Karpas-422 (cell line): Measurements from ENCODE around the gene C1orf174. TPM values are rescaled to one million over a fixed set of nuclear protein-coding genes. Genes with fewer than 3 reads are reported as not detected.

ENCODE experiments used
- DNase-seq: peaks from one replicate; pipeline ENCODE4 v3.0.0-alpha.2; 2015
- H2AFZ ChIP-seq: fragments of 200-600 bp; sonication (generic); 2 replicates; pipeline ENCODE4 v1.6.1; 2014; ENCODE audit warnings: antibody characterized with exemption, low read length, mixed read lengths
- H3K27ac ChIP-seq: fragments of 200-600 bp; sonication (generic); 2 replicates; pipeline ENCODE4 v1.5.1; 2014; ENCODE audit warnings: mild to moderate bottlenecking, low read length, moderate library complexity
- H3K27me3 ChIP-seq: fragments of 200-600 bp; sonication (generic); 2 replicates; pipeline ENCODE4 v1.6.1; 2014; ENCODE audit warnings: low read length, mixed read lengths
- H3K36me3 ChIP-seq: fragments of 200-600 bp; sonication (generic); 2 replicates; pipeline ENCODE4 v1.6.1; 2014; ENCODE audit warnings: low read length, mixed read lengths; ENCODE audit not compliant: insufficient read depth
- H3K4me1 ChIP-seq: fragments of 200-600 bp; sonication (generic); 2 replicates; pipeline ENCODE4 v1.6.1; 2014; ENCODE audit warnings: mild to moderate bottlenecking, low read length, mixed read lengths
- H3K4me2 ChIP-seq: fragments of 200-600 bp; sonication (generic); 2 replicates; pipeline ENCODE4 v1.6.1; 2014; ENCODE audit warnings: low read length, low read depth, mild to moderate bottlenecking; ENCODE audit not compliant: poor library complexity, severe bottlenecking
- H3K4me3 ChIP-seq: fragments of 200-600 bp; sonication (generic); 2 replicates; pipeline ENCODE4 v1.5.1; 2014; ENCODE audit warnings: mild to moderate bottlenecking, antibody characterized with exemption, low read length, mixed read lengths
- H3K79me2 ChIP-seq: fragments of 200-600 bp; sonication (generic); 2 replicates; pipeline ENCODE4 v1.6.1; 2014; ENCODE audit warnings: mild to moderate bottlenecking, low read length, mixed read lengths
- H3K9ac ChIP-seq: fragments of 200-600 bp; sonication (generic); 2 replicates; pipeline ENCODE4 v1.6.0; 2014; ENCODE audit warnings: low read length
- H3K9me2 ChIP-seq: fragments of 200-600 bp; sonication (generic), shearing (Covaris generic); replicated peaks from 2 replicates; pipeline ENCODE4 v1.6.0; 2014; ENCODE audit warnings: mild to moderate bottlenecking, low read length, moderate library complexity; ENCODE audit not compliant: insufficient read depth
- H3K9me3 ChIP-seq: fragments of 300-700, 200-600 bp; sonication (generic); 2 replicates; pipeline ENCODE4 v1.6.1; 2014; ENCODE audit warnings: low read length, mixed read lengths
- H4K20me1 ChIP-seq: fragments of 200-600 bp; sonication (generic); 2 replicates; pipeline ENCODE4 v1.6.1; 2014; ENCODE audit warnings: mild to moderate bottlenecking, antibody characterized with exemption, low read length, low read depth; ENCODE audit not compliant: insufficient read depth
- total RNA-seq: library from RNA; depleted of rRNA; stranded (reverse); fragments of >200 nt; shearing (Covaris generic); gene quantifications from 2 replicates; pipeline ENCODE4 v1.2.3, GENCODE V29; 2014; ENCODE audit warnings: low replicate concordance

C1orf174 gene
- total RNA-seq, 1 experiment from 2014 or later, result 17.4 TPM

DNA sequence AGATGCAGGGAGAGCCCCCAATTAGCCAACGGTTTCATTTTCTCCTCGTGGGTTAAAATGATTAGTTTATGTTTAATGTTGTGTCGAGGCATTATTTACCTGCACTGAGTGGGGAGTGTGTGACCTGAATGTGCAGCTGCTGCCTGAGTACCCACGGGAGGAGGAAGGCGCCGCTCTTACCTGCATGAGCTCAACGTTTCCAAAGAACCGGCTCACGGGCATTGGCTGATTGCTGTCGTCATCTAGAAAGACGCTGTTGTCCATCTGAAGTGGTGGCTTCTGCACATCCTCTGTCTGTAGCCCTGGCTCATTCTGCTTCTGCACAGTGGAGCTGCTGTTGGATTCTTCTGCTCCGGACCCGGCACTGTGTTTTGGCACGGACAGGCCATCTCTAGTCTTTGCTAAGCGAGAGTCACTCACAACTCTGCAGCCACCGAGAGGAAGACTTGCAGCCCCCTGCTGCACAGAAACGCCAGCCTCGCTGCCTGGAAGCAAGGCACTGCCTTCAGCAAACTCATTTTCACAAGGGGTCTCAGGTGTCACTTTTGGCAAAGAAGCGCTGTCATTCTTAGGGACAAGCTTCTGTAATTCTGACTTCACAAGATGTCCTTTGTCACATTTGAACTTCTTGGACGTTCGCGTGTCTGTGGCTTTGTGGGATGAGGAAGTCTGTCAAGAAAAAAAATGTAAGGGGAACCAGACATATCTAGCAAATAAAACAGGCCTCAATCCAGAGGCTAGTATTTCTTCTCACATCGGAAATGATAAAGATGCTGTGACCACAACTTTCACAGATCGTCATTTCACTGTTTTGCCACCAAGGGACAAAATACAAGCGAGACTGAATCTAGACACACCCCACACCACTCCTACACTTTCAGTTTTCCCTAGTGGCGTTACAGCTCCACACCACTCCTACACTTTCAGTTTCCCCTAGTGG lies 9.4 kb downstream of the C1orf174 start:
- Histone ChIP-seq H3K27ac (no peak overlapping the region), H2AFZ (no peak overlapping the region), H3K36me3 (peaks cover 18% of the 10 kb centered on the region), H3K4me2 (no peak overlapping the region), H4K20me1 (0 out of 2 replicates have a peak, but pooled peaks cover 11% of the 10 kb centered on the region), H3K79me2 (peaks cover 29% of the 10 kb centered on the region), H3K4me3 (no peak overlapping the region), H3K9ac (no peak overlapping the region), H3K27me3 (no peaks in the 10 kb centered on the region), H3K9me2 (no peaks in the 10 kb centered on the region), H3K4me1 (peaks cover 11% of the 10 kb centered on the region), H3K9me3 (no peaks in the 10 kb centered on the region)
- DNase-seq, result no peak

DNA sequence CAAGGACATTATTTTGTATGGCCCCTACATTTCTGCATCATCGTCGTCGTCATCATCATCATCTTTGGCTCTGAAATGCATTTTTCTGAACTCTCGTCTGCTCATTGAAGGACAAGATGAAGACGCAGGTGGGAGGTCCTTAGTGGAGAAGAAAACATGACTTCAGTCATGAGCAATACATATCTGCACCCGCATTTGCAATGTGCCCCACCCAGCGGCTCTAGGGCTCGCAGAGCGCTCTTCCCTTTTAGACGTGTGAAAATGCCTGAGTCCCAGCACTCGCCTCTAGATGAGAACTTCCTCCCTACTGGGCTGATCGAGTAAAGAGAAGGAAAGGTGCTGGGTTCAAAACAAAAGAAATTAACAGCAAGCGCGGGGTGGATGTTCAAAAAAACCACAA lies 10.1 kb downstream of the C1orf174 start:
- Histone ChIP-seq H3K27ac (no peak overlapping the region), H3K36me3 (peaks cover 20% of the 10 kb centered on the region), H3K4me3 (no peak overlapping the region), H3K9ac (no peak overlapping the region), H3K4me1 (peaks cover 11% of the 10 kb centered on the region), H3K4me2 (no peak overlapping the region), H3K9me2 (no peaks in the 10 kb centered on the region), H3K27me3 (no peaks in the 10 kb centered on the region), H4K20me1 (0 out of 2 replicates have a peak, but pooled peaks cover 10% of the 10 kb centered on the region), H3K79me2 (peaks cover 21% of the 10 kb centered on the region), H2AFZ (no peak overlapping the region), H3K9me3 (no peaks in the 10 kb centered on the region)
- DNase-seq, result no peak

DNA sequence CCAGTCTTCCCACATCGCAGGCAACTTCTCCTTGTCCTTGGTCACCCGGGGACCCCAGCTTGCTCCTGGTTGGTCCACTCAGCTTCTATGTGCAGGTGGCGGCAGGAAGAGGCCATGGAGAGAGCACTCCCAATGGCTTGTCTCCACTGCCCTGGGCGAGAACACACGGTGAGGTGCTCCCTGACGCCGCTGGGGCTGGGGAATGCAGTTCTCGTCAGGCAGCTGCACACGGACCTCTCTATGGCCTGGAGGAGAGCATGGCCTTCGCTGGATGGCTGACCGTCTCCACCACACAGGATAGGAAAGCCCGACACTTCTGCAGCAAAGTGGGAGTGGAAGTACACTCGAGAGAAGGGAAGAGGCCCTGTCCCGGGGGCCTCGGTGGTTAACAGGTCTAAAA lies 11.8 kb downstream of the C1orf174 start:
- H3K9ac ChIP-seq, result no peak overlapping the region
- H3K27ac ChIP-seq, result no peak overlapping the region
- H3K9me2 ChIP-seq, result no peaks in the 10 kb centered on the region
- H3K79me2 ChIP-seq, result peaks cover 8% of the 10 kb centered on the region
- H3K4me2 ChIP-seq, result no peak overlapping the region
- peaks cover 4% of the 10 kb centered on the region for H3K4me1 ChIP-seq
- no peaks in the 10 kb centered on the region for H3K27me3 ChIP-seq
- no peak overlapping the region for H3K4me3 ChIP-seq
- peaks cover 21% of the 10 kb centered on the region for H3K36me3 ChIP-seq
- no peak for DNase-seq
- no peaks in the 10 kb centered on the region for H3K9me3 ChIP-seq
- H4K20me1 ChIP-seq, result 0 out of 2 replicates have a peak, but pooled peaks cover 10% of the 10 kb centered on the region
- H2AFZ ChIP-seq, result no peak overlapping the region

DNA sequence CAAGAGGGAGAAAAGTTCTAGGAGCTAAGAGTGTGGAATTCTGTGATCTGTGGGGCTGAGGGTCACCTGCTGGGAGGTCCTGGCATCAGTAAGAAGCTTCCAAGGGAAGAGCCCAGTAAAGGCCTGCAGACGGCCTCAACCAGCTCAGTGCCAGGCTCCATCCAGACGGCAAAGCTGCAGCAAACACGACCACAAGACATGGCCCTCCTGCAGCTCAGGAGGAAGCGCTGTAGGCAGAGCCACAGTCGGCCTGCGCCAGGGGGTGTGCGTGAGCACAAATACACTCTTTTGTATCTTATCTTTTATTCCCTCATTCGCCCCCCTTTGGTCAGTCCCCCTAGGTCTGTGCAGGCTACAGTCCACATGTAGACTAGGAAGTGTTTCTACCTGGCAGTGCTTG lies 13.4 kb downstream of the C1orf174 start:
- no peak for DNase-seq
- no peaks in the 10 kb centered on the region for H3K27me3 ChIP-seq
- no peaks in the 10 kb centered on the region for H3K9me3 ChIP-seq
- no peaks in the 10 kb centered on the region for H3K4me1 ChIP-seq
- no peak overlapping the region for H3K27ac ChIP-seq
- H3K36me3 ChIP-seq, result peaks cover 21% of the 10 kb centered on the region
- no peak overlapping the region for H3K9ac ChIP-seq
- H3K9me2 ChIP-seq, result no peaks in the 10 kb centered on the region
- no peak overlapping the region for H3K4me2 ChIP-seq
- no peak overlapping the region for H2AFZ ChIP-seq
- H4K20me1 ChIP-seq, result 0 out of 2 replicates have a peak, but pooled peaks cover 4% of the 10 kb centered on the region
- H3K79me2 ChIP-seq, result no peaks in the 10 kb centered on the region; the same call in 1 of the 2 replicates
- H3K4me3 ChIP-seq, result no peak overlapping the region

DNA sequence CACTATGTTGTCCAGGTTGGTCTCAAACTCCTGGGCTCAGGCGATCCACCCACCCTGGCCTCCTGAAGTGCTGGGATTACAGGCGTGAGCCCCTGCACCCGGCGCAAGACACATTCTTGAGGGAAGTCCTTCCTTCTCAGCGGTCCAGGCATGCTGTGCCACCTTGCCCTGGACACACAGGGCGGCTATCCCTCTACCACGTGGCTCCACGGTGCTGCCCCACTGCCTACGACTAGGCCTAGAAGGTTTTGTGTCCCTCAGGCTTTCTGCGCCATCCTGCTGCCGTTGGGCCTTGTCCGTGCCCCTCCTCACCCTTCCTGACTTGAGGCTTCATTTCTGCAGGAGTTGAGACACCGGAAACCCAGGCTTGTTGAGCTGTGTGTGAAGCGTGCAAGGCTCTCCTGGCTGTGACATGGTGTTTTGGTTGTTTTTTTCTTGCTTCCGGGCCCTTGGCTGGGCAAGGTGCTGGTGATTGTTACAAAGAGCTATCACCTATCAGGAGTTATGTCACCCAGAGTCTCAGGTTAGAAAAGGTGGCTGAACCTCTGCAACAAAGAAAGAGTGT lies 13.9 kb downstream of the C1orf174 start:
- no peaks in the 10 kb centered on the region for H3K9me3 ChIP-seq
- H3K27ac ChIP-seq, result no peak overlapping the region
- no peak for DNase-seq
- H3K27me3 ChIP-seq, result no peaks in the 10 kb centered on the region
- no peaks in the 10 kb centered on the region for H3K9me2 ChIP-seq
- 0 out of 2 replicates have a peak, but pooled peaks cover 4% of the 10 kb centered on the region for H4K20me1 ChIP-seq
- no peak overlapping the region for H3K9ac ChIP-seq
- no peak overlapping the region for H2AFZ ChIP-seq
- no peak overlapping the region for H3K4me2 ChIP-seq
- H3K4me3 ChIP-seq, result no peak overlapping the region
- peaks cover 18% of the 10 kb centered on the region for H3K36me3 ChIP-seq
- no peaks in the 10 kb centered on the region for H3K79me2 ChIP-seq
- H3K4me1 ChIP-seq, result no peaks in the 10 kb centered on the region

DNA sequence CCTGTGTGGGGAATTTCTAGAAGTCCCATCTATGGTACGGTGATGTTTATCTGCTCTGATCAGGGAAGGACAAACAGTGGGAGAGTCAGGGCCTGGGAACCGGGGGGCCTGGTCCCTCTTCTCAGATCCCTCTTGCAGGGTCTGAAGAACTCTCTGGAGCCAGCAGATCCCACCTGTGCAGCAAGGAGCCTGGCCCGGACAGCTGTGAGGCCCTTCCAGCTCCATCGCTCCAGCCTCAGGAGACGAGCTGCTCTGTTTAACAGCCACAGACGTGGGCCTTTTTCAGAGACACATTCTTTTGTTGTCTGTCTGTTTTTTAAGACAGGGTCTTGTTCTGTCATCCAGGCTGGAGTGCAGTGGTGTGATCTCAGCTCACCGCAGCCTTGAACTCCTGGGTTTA lies 14.5 kb downstream of the C1orf174 start:
- Histone ChIP-seq H2AFZ (no peak overlapping the region), H4K20me1 (0 out of 2 replicates have a peak, but pooled peaks cover 4% of the 10 kb centered on the region), H3K9me3 (no peaks in the 10 kb centered on the region), H3K4me2 (no peak overlapping the region), H3K9ac (no peak overlapping the region), H3K4me3 (no peak overlapping the region), H3K27me3 (no peaks in the 10 kb centered on the region), H3K4me1 (no peaks in the 10 kb centered on the region), H3K9me2 (no peaks in the 10 kb centered on the region), H3K36me3 (peaks cover 13% of the 10 kb centered on the region), H3K79me2 (no peaks in the 10 kb centered on the region), H3K27ac (no peak overlapping the region)
- no peak for DNase-seq

DNA sequence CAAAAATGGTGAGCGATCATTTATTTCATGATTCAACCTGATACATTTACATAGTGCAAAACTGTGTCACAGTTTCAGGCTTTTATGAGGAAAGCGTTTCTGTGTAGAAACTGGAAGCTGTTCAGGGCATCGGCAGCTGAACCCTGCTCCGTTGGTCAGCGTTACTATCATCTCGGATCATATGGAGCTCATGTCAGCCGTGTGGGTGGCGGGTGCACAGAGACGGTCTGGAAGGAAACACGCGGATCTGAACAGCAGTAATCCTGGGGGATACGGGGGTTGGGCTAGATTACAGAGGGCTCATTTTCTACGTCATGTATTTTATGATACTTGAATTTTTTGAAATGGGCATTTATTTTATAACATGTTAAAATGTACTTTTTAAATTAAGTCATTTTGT lies 15.1 kb downstream of the C1orf174 start:
- Histone ChIP-seq H3K9me3 (no peaks in the 10 kb centered on the region), H3K79me2 (no peaks in the 10 kb centered on the region), H3K9me2 (no peaks in the 10 kb centered on the region), H4K20me1 (0 out of 2 replicates have a peak, but pooled peaks cover 3% of the 10 kb centered on the region), H3K4me3 (no peak overlapping the region), H2AFZ (no peak overlapping the region), H3K4me2 (no peak overlapping the region), H3K36me3 (peaks cover 13% of the 10 kb centered on the region), H3K4me1 (no peaks in the 10 kb centered on the region), H3K9ac (no peak overlapping the region), H3K27me3 (no peaks in the 10 kb centered on the region), H3K27ac (no peak overlapping the region)
- DNase-seq, result no peak

DNA sequence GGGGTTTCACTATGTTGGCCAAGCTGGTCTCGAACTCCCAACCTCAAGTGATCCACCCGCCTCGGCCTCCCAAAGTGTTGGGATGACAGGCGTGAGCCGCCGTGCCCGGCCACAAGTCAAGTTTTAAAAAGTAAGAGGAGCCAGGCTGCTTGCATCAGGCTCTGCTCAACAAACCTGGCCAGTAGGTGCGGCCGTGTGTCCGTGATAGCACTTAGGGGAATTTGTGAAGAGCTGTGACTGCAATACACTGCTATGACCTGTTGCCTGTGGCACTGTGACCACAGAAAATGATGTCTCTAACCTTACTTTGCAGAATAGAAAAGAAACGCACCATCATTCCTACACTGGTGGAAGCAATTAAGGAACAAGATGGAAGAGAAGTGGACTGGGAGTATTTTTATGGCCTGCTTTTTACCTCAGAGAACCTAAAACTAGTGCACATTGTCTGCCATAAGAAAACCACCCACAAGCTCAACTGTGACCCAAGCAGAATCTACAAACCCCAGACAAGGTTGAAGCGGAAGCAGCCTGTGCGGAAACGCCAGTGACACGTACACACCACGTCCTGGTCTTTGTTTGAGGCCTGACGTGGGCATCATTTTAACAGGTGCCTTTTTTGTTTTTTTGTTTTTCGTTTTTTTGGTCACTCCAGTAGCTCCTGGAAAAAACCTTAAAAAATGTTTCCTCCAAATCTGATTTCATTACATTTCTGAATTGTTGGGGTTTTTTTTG lies 16.7 kb downstream of the C1orf174 start:
- H3K27ac ChIP-seq, result no peak overlapping the region

More for the DNA sequence above, 16.7 kb downstream of the C1orf174 start:
- no peaks in the 10 kb centered on the region for H3K4me1 ChIP-seq
- no peak for DNase-seq
- no peaks in the 10 kb centered on the region for H3K9me3 ChIP-seq
- H3K36me3 ChIP-seq, result peaks cover 10% of the 10 kb centered on the region
- no peaks in the 10 kb centered on the region for H3K79me2 ChIP-seq
- no peaks in the 10 kb centered on the region for H4K20me1 ChIP-seq
- no peak overlapping the region for H3K4me3 ChIP-seq
- H3K27me3 ChIP-seq, result no peaks in the 10 kb centered on the region
- H3K4me2 ChIP-seq, result no peak overlapping the region
- no peak overlapping the region for H3K9ac ChIP-seq
- no peaks in the 10 kb centered on the region for H3K9me2 ChIP-seq
- no peak overlapping the region for H2AFZ ChIP-seq
